HG02610 (cell line): Measurements from ENCODE around the gene SCGB3A1.

Source experiments
- ATAC-seq: cut with Tn5 transposase; IDR thresholded peaks from one replicate; pipeline ENCODE4 v1.9.1; 2021; ENCODE audit warnings: mild to moderate bottlenecking, moderate library complexity; ENCODE audit not compliant: unreplicated experiment

Gene SCGB3A1

DNA sequence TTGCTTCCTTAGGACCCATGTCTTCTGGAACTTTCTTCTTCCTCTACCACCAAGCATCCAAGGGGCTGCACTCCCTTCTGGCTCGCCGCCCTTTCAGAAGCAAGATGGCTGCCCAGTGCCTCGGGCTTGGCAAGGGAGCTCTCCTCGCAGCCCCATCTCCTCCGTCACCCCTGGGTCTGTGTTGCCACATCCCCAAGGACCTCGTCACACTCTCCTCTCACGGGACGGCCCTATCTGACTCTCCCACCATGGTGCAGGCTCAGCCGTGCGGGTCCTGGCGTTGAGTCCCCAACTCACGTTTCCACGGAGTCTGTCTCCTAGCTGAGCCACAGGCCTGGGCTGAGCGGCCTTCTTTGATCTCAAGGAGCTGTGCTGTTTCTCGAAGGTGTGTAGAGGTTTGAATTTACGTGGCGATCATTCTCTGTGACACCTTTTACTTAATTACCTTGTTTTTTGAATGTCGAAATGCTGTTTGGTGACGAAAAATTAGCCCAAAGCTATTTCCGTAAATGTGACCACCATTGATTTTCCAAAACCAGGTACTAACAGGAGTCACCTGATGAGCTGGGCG, 15.0 kb upstream of the SCGB3A1 start:
- no peak for ATAC-seq

DNA sequence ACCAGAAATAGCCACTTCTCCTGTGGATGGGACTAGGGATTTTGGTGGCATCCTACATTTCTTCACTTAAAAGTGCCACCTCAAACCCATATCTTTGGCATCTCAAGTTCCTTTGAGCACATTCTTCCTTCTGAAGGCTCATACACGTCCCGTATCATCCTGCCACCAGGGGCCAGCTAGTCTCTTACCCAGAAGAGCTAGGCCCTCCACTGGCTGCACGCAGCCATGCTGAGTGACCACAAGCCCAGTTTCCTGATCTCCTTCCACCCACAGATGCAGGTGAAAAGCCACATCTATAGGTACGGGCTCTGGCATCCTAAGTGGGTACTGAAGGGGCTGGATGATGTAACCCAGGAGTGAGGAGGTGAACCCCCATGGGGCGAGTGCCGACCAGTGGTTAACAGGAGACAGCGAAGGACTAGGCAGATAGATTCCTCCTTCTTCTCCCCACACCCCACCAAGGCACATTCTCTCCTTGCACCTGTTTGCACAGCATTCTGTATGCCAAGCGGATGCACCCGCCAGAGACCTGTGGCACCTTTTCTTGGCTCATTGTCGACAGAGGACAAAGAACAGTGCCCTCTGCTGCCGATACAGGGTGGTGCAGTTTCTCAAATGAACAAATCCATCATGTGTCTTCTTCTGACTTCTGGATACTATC, 14.4 kb upstream of the SCGB3A1 start:
- no peak for ATAC-seq

GRCh38 chr5:180604271-180604670, 13.0 kb upstream of the SCGB3A1 start:
- no peak for ATAC-seq

DNA sequence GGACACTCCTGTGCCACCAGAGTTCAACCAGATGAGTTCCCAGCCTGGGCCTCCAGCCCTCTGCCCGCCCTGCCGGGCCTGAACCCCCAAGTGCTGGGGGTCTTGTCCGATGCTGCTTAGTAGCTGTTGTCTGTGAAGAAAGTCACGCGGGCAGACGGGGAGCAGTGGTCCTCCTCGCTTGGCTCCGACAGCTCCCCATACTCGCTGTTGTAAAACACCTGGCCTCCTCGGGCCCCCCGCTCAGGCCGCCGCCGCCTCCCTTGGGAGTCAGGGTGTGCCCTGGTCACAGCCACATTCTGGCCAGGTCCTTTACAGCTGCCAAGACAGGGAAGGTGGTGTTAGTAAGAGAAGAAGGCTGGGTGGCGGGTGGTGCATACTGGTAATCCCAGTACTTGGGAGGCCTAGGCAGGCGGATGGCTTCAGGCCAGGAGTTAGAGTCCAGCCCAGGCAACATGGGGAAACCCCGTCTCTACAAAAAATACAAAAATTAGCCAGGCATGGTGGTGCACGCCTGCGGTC, 11.8 kb upstream of the SCGB3A1 start:
- ATAC-seq = no peak

DNA sequence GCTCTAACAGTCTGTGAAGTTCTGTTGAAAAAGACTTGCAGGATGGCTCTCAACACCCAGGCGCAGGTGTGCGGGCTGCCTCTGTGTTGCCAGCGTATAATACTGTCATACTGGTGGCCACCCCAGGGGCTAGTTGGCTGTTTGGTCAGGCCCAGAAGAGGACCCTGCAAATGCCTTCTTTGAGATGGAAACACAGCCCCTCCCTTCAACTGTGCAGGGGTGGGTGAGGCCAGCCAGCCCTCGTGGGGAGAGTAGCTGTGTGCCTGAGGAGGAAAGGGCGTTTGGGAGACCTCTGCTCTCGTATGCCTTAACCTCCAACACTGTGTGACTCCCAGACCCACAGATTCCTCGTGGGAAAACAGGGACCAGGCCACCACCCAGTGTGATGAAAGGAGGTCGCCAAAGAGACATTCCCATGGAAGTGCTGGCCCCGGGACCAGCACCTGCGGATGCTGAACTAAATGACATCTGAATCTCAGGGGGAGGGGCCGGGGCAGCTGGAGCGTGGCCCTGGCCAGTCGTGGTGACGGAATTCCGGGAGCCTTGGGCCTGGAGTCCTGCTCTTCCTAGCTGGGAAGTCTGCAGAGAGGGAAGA, 11.3 kb upstream of the SCGB3A1 start:
- ATAC-seq = no peak

- no peak for ATAC-seq
Observed at GRCh38 chr5:180601591-180602480, 10.5 kb upstream of the SCGB3A1 start.

GRCh38 chr5:180600554-180601041, 9.3 kb upstream of the SCGB3A1 start:
- ATAC-seq = no peak

GRCh38 chr5:180599981-180600553, 8.8 kb upstream of the SCGB3A1 start:
- no peak for ATAC-seq

GRCh38 chr5:180599590-180599914, 8.3 kb upstream of the SCGB3A1 start:
- no peak for ATAC-seq

- ATAC-seq = no peak
Observed at GRCh38 chr5:180598797-180599589, 7.7 kb upstream of the SCGB3A1 start.

- no peak for ATAC-seq
Observed at GRCh38 chr5:180598316-180598701, 7.0 kb upstream of the SCGB3A1 start.

GRCh38 chr5:180596668-180597231, 5.5 kb upstream of the SCGB3A1 start:
- ATAC-seq = no peak

GRCh38 chr5:180596115-180596667, 4.9 kb upstream of the SCGB3A1 start:
- no peak for ATAC-seq

DNA sequence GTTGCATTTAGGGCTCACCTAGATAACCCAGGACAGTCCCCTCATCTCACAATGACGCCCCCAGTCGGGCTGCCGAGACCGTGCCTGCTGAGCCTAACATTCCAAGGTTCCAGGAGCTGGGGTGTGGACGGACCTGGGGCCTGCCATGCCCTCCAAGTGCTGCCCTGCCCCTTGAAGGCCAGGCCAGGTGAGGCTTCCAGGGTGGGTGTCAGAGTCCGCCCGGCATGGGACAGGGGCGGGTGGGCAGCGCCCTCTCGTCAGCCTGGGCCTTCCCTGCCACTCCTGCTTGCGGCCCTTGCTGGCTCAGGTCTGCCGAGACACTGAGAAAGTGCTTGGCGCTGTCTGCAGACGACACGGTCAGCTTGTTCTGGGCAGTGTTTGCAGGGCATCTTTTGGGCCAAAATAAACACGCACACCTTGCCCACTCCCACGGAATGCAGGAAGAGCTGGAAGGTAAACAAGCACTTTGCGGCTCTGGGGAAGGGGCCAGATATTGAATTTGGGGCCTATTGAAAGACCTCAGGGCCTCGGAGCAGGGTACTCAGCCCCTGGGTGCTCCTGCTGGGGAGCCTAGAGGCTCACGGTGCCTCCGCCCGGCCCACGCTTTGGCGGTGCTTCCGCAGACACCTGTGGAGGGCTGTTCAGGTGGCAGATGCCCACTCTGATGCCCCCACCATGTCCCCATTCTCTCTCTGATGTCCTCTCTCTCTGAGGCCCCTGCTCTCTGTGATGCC, 4.2 kb upstream of the SCGB3A1 start:
- no peak for ATAC-seq

GRCh38 chr5:180595046-180595379, 3.7 kb upstream of the SCGB3A1 start:
- ATAC-seq = no peak

- ATAC-seq = no peak
Observed at GRCh38 chr5:180594311-180595045, 3.2 kb upstream of the SCGB3A1 start.

GRCh38 chr5:180593446-180594206, 2.3 kb upstream of the SCGB3A1 start:
- ATAC-seq = no peak

DNA sequence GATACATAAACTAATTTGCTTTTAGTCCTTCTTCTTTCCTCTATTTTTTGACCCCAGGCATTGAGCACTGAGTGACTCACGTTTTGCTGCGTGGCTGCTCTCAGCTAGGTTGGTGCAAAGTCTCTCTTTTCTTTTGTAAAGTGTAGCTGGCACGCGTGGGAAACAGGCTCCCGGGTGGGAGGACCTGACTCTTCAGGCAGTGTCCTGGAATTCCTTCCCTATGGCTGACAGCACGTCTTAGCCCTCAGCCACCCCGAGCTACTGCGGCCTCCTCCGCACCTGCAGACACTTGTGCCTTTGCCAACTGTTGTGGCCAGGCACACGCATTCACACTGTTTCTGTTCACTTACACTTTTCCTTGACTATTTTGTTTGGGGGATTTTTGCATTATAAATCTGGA, 877 bp upstream of the SCGB3A1 start:
- no peak for ATAC-seq
